Measurements from ENCODE around the gene MOCS3. TPM values are rescaled to one million over a fixed set of nuclear protein-coding genes. Genes with fewer than 3 reads are reported as not detected.
A peak's percentile ranks its signal among the peaks of the same experiment; 100 is the strongest.

The MOCS3 gene
- total RNA-seq, 1 donor from 2014 or later = 4.3 TPM

GRCh38 chr20:51001430-51002265 is 43.0 kb downstream of the MOCS3 start:
- H3K4me3 Mint-ChIP-seq (ENCODE audit: unreplicated experiment) = no peak overlapping the region
- H3K27me3 Mint-ChIP-seq (ENCODE audit: low read depth) = peaks cover 3% of the 10 kb centered on the region
- TF ChIP-seq, protein P1, sequence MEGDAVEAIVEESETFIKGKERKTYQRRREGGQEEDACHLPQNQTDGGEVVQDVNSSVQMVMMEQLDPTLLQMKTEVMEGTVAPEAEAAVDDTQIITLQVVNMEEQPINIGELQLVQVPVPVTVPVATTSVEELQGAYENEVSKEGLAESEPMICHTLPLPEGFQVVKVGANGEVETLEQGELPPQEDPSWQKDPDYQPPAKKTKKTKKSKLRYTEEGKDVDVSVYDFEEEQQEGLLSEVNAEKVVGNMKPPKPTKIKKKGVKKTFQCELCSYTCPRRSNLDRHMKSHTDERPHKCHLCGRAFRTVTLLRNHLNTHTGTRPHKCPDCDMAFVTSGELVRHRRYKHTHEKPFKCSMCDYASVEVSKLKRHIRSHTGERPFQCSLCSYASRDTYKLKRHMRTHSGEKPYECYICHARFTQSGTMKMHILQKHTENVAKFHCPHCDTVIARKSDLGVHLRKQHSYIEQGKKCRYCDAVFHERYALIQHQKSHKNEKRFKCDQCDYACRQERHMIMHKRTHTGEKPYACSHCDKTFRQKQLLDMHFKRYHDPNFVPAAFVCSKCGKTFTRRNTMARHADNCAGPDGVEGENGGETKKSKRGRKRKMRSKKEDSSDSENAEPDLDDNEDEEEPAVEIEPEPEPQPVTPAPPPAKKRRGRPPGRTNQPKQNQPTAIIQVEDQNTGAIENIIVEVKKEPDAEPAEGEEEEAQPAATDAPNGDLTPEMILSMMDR (IDR thresholded peaks at IDR 0.05) = no peak
- peaks cover 6% of the 10 kb centered on the region for H3K36me3 Mint-ChIP-seq (ENCODE audit: low read depth)
- H3K9me3 Mint-ChIP-seq (ENCODE audit: low read depth) = no peaks in the 10 kb centered on the region
- H3K4me1 Mint-ChIP-seq (ENCODE audit: low read depth) = peaks cover 3% of the 10 kb centered on the region
- no peak for DNase-seq (ENCODE audit: low spot score)
- H3K27ac Mint-ChIP-seq (ENCODE audit: unreplicated experiment) = no peak overlapping the region

DNA sequence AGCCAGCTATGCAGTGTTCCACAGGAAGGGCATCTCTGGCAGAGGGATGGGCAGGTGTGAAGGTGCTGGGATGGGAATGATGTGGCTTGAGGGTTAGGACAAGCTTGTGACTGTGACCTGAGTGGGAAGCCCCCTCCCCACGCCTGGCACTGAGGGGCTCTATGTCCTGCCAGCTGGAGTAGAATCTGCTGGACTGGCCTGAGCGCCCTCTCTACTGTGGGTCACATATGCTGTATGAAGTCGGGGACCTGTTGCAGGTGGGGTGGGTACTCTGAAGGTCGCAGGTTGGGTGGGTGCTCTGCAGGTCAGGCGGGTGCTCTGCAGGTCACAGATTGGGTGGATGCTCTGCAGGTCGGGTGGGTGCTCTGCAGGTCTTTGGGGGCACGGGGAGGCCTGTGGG is 44.0 kb downstream of the MOCS3 start:
- no peaks in the 10 kb centered on the region for H3K9me3 Mint-ChIP-seq (ENCODE audit: low read depth)
- no peak overlapping the region for H3K4me3 Mint-ChIP-seq (ENCODE audit: unreplicated experiment)
- peaks cover 6% of the 10 kb centered on the region for H3K36me3 Mint-ChIP-seq (ENCODE audit: low read depth)
- peaks cover 3% of the 10 kb centered on the region for H3K27me3 Mint-ChIP-seq (ENCODE audit: low read depth)
- TF ChIP-seq, protein P1 (IDR thresholded peaks at IDR 0.05) = no peak
- peak; percentile 46 for DNase-seq (ENCODE audit: low spot score)
- H3K4me1 Mint-ChIP-seq (ENCODE audit: low read depth) = no peaks in the 10 kb centered on the region
- H3K27ac Mint-ChIP-seq (ENCODE audit: unreplicated experiment) = no peak overlapping the region

DNA sequence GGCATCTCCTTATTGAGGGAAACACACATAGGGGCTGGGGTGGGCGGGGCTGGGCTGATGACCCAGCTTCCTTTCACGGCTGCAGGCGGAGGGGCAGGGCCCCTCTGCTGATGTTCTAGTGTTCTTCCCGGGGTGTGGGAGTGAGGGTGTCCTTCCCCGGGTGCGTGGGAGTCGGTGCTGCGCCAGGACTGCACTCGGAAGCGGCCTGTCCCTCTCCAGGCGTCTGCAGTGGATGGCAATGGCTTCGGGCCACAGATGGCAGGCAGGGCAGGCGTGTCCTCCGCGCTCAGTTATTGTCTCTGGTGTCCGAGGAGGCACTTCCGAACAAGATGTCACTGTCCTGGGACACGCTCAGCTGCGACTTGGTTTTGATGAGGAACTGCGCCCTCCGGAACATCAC is 45.1 kb downstream of the MOCS3 start:
- peak; percentile 82 for DNase-seq (ENCODE audit: low spot score)
- no peaks in the 10 kb centered on the region for H3K9me3 Mint-ChIP-seq (ENCODE audit: low read depth)
- H3K4me1 Mint-ChIP-seq (ENCODE audit: low read depth) = no peaks in the 10 kb centered on the region
- H3K36me3 Mint-ChIP-seq (ENCODE audit: low read depth) = peaks cover 6% of the 10 kb centered on the region
- no peak overlapping the region for H3K4me3 Mint-ChIP-seq (ENCODE audit: unreplicated experiment)
- no peak overlapping the region for H3K27ac Mint-ChIP-seq (ENCODE audit: unreplicated experiment)
- peaks cover 3% of the 10 kb centered on the region for H3K27me3 Mint-ChIP-seq (ENCODE audit: low read depth)
- TF ChIP-seq, protein P1 (IDR thresholded peaks at IDR 0.05) = no peak

DNA sequence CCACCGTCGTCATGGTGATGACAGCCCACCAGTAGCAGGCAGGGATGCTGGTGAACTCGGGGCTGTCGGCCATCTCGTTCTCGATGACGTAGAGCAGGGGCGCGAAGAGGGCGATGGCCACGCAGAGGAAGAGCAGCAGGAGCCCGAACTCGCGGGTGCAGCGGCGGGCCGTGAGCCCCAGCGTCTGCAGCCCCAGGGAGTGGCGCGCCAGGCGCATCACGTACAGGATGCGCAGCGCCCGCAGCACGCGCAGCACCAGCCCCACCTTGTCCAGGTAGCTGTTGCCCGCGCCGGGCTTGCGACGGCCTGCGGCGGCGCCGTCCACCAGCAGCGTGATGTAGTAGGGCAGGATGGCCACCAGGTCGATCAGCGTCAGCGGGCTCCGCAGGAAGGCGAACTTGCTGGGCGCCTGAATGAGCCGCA is 45.7 kb downstream of the MOCS3 start:
- Mint-ChIP-seq H3K4me1 (ENCODE audit: low read depth) (no peaks in the 10 kb centered on the region), H3K4me3 (ENCODE audit: unreplicated experiment) (no peak overlapping the region), H3K36me3 (ENCODE audit: low read depth) (peaks cover 6% of the 10 kb centered on the region), H3K27me3 (ENCODE audit: low read depth) (peaks cover 3% of the 10 kb centered on the region), H3K9me3 (ENCODE audit: low read depth) (no peaks in the 10 kb centered on the region), H3K27ac (ENCODE audit: unreplicated experiment) (no peak overlapping the region)
- TF ChIP-seq, protein P1 (IDR thresholded peaks at IDR 0.05) = no peak
- peak; percentile 90 for DNase-seq (ENCODE audit: low spot score)

DNA sequence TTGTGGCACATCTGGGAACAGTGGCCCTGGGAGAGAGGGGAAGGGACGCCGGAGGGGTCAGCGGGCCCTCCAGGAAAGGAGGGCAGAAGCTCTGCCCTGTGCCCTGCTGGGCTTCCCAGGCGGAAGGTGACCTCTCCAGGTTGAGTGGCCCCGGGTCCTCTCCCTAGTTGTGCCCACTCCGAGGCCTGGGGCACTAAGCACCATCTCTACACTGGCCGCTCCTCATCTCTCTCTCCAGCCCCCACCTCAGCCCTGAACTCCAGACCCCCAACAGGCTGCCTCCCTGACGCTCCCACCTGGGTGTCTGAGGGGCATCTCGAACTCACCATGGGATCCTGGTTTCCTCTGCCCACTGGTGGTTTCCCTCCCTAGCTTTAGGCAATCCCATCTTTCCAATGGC is 46.2 kb downstream of the MOCS3 start:
- no peaks in the 10 kb centered on the region for H3K4me1 Mint-ChIP-seq (ENCODE audit: low read depth)
- H3K36me3 Mint-ChIP-seq (ENCODE audit: low read depth) = peaks cover 6% of the 10 kb centered on the region
- no peak overlapping the region for H3K4me3 Mint-ChIP-seq (ENCODE audit: unreplicated experiment)
- TF ChIP-seq, protein P1 (IDR thresholded peaks at IDR 0.05) = no peak
- peak; percentile 65 for DNase-seq (ENCODE audit: low spot score)
- H3K27ac Mint-ChIP-seq (ENCODE audit: unreplicated experiment) = no peak overlapping the region
- peaks cover 3% of the 10 kb centered on the region for H3K27me3 Mint-ChIP-seq (ENCODE audit: low read depth)
- H3K9me3 Mint-ChIP-seq (ENCODE audit: low read depth) = no peaks in the 10 kb centered on the region

All from chondrocyte (in vitro differentiated cells).